IPS-NIHi7 (cell line): ENCODE measurements around the gene CRLF2.
A peak's percentile ranks its signal among the peaks of the same experiment; 100 is the strongest.
"Not testable (repeated sequence)": the region's sequence is repeated elsewhere in the genome, so short reads cannot be mapped to it uniquely, and the experiment has no call there.

Experiments used
- DNase-seq: peaks from one replicate; pipeline ENCODE4 v3.0.0; 2012; ENCODE audit warnings: mixed read lengths; ENCODE audit errors: extremely low spot score

CRLF2 gene, protein sequence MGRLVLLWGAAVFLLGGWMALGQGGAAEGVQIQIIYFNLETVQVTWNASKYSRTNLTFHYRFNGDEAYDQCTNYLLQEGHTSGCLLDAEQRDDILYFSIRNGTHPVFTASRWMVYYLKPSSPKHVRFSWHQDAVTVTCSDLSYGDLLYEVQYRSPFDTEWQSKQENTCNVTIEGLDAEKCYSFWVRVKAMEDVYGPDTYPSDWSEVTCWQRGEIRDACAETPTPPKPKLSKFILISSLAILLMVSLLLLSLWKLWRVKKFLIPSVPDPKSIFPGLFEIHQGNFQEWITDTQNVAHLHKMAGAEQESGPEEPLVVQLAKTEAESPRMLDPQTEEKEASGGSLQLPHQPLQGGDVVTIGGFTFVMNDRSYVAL

DNA sequence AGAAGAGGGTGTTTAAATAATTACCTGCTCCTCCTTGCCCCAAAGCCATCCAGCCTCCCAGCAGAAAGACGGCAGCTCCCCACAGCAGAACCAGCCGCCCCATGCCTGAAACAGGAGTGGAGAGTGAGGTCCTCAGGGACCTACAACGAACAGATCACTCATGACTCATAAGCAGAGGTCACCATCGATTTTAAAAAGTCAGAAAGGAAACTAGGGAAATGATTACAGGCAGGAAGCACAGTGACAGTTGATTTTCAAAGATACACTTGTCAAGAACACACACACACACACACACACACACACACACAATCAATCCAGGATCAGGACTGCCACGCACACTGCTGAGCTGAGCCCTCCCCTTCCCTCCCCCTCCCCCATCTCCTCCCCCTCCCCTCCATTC lies at the start of gene CRLF2:
Gene CRLF2 (minus strand): TSS at position 118 of the 400 bp plus-strand sequence. CDS start 15 bp downstream, at position 103.
- DNase-seq = no peak

DNA sequence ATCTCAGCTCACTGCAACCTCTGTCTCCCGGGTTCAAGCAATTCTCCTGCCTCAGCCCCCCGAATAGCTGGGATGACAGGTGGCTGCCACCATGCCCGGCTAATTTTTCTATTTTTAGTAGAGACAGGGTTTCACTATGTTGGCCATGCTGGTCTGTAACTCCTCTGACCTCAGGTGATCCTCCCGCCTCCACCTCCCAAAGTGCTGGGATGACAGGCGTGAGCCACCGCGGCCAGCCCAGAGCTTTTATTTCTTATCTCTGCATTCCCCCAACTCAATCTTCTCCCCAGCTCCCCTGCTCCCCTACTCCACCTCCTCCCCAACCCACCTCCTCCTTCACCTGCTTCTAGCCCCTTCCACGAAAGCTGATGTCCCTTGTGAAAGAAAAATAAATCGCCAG lies 49.3 kb upstream of the CRLF2 start:
- not testable (repeated sequence) for DNase-seq

DNA sequence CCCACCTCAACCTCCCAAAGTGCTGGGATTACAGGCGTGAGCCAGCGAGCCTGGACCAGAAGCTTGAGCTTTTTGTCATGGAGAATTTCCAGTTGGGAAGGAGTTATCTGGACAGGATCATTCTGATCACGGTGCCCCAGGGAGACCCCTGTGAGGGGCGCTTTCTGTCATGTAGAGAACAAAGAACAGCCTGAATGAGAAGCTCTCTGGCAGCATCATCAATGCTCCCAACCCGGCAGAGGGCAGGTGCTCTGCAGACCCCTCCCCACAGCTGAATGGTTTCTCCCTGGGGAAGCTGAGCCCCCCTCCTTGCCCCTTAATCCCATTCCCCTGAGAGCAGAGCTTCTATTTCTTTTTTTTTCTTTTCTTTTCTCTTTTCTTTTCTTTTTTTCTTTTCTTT lies 48.8 kb upstream of the CRLF2 start:
- peak; percentile 59 for DNase-seq

DNA sequence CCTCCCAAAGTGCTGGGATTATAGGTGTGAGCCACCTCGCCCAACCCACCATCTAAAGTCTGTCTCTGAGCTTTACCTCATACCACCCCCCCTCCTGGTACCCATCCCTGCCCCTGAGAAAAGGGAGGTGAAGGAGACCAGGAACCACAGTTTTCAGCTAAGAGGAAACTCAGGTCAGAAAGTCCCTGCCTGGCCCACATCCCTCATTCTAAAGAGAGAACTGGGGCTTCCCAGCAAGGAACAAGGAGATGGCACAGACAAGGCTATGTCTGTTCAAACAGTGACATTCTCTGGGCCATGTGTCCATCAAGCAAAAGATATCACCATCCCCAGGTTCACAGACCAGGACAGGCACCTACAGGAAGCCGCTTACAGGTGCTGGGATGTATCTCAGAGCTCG lies 40.4 kb upstream of the CRLF2 start:
- no peak for DNase-seq

DNA sequence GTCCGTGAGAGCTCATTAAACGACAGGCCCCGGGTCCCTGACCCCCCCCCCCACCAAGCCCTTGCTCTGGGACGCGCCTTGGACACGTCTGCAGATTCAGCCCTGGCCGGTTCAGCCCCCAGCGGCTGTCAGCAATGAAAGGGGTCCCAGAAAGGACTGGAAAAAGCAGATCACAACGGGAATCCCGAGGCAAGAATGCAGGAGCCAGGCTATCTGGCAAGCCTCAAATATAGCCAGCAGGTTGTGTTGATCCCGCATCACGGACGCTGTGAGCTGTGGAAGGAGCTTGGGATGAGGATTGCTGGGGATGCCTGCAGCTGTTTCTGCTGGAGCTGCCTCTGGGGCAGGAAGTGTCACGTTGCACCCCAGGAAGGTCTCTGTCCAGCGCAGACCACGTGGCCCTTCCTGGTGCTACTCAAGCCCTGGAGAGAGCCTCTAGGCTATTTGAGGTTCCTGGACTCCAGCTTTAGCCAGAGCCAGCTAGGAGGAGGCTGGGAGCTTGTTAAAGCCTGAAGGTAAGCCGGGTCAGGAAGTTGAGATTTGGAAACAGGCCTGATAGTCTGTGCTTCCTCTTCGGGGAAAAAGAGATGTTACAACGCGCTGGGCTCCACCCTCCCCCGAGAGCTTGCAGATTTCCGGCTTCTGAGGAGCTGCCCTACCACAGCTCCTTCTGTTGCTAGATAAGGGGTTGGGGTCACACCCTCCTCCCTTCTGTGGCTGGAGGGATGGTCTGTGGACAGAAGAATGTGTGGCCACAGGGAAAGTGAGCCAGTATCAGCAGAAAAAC lies 36.8 kb upstream of the CRLF2 start:
- peak; percentile 66 for DNase-seq

DNA sequence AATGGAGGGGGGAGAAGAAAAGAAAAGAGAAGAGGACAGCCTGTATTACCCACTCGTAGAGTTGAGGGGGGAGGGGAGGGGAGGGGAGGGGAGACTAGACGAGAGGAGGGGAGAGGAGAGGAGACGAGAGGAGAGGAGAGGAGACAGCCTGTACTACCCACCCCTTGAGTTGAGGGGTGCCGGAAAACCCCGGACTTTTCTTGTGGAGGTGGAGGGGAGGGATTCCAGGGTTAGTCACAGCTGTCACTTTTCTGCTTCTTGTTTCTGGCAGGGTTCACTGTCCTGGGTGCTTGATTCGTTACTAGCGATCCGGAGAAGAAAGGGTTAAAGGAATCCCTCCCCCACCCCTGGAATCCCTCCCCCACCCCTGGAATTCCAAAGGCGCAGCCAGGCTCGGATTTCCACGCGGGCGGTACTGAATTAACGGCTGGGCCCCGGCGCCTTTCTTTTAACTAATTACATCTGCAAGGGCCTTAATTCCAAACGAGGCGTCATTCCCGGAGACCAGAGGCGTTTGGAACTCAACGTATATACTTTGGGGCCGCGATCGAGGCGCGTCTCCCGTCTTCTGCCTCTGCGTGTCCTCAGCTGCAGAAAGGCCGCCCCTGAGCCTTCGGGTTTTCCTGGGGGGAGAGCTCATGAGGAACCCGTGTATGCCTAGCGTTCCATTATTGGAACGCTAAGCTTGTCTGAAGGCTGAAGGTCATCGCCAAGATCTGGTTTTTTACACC lies 36.0 kb upstream of the CRLF2 start:
- peak; percentile 78 for DNase-seq

DNA sequence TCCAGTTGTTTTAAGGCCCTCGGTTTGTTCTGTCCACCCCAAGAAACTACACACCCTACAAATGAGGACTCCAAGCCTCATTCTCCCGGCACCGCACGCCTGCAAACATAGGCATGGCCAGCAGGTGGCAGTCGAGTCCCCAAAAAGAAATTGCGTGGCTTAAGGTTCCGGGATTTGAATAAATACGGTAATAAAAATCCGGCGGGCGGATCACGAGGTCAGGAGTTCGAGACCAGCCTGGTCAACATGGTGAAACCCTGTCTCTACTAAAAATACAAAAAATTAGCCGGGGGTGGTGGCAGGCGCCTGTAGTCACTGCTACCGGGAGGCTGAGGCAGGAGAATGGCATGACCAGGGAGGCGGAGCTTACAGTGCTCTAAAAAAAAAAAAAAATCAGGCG lies 34.4 kb upstream of the CRLF2 start:
- peak; percentile 63 for DNase-seq

DNA sequence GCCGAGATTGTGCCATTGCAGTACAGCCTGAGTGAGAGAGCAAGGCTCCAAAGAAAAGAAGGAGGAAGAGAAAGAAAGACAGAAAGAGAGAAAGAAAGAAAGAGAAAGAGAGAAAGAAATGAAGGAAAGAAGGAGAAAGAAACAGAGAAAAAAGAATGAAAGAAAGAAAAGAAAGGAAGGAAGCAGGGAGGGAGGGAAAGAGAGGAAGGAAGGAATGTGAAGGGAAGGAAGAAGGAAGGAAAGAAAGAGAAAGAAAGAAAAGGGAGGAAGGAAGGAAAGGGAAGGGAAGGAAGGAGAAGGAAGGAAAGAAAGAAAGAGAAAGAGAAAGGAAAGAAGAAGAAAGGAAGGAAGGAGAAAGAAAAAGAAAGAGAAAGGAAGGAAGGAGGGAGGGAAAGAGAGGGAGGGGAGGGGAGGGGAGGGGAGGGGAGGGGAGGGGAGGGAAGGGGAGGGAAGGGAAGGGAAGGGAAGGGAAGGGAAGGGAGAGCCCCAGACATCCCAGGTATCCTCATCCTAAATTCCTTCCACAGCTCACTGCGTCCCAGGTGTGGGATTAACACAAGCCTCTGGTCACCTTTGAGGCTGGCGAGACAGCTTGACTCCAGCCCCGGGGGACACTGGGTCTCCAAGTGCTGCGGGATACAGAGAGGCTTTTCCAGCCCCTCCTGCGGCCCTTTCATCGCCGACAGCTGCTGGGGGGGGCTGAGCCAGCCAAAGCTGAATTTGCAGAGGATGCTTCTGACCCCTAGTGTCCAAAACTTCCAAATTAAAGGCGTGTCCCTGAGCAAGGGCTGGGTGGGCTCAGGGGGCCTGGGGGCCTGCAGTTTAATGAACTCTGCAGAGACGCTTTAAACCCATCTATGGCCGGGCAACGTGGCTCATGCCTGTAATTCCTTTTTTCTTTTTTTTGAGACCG lies 32.0 kb upstream of the CRLF2 start:
- peak; percentile 60 for DNase-seq

DNA sequence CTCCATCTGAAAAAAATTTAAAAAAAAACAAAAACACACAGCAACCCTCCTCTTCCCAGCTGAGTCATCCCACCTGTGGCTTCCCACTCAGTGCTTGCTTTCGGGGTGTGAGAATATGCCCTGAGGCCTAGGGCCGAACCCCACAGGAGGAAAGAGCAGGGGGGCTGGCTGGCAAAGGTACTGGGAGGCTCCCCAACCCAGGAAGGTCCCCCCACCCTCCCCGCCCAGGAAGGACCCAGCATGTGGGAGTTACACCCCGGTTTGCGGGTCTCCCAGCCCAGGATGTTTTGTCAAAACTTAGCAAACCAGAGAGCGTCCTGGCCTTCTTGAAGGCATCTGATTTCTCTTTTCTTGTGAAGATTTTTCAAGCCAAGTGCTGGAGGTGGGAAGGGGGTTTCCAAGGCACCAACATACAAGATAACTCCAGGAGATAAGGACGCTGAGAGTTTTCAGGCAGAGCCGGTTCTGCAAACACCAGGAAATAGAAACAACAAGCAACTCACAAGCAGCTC lies 30.5 kb upstream of the CRLF2 start:
- peak; percentile 22 for DNase-seq

DNA sequence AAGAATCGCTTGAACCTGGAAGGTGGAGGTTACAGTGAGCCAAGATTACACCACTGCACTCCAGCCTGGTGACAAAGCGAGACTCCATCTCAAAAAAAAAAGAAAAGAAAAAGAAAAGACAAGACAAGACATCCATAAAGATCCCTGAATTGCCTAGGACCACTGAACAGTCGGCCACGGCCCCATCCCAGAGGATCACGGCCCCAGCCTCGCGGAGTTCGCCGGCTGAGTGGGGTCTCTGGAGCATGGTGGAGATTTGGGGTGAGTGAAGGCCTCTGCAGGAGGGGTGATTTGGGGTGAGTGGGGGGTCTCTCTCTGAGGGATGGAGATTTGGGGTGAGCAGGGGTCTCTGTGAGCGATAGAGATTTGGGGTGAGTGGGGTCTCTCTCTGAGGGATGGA lies 28.1 kb upstream of the CRLF2 start:
- DNase-seq = not testable (repeated sequence)

DNA sequence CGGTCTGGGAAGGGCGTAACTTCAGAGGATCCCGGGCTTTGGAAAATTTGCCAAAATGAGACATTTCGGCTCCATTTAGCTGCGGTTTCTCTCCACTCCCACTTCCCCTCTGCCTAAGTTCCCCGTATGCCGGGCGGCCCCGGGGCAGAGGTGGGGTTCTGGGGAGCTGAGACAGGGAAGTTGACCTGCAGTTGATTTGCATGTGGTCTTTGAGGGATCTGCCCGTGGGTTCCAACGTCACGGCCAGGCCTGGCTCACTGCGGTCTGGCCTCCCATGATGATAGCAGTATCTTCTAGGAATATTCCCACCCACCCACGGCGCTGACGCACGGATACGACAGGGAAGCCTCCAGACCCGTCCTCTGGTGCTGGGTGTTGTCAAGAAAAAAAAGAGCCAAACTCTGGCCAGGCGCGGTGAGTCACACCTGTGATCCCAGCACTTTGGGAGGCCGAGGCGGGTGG lies 27.3 kb upstream of the CRLF2 start:
- DNase-seq = no peak

DNA sequence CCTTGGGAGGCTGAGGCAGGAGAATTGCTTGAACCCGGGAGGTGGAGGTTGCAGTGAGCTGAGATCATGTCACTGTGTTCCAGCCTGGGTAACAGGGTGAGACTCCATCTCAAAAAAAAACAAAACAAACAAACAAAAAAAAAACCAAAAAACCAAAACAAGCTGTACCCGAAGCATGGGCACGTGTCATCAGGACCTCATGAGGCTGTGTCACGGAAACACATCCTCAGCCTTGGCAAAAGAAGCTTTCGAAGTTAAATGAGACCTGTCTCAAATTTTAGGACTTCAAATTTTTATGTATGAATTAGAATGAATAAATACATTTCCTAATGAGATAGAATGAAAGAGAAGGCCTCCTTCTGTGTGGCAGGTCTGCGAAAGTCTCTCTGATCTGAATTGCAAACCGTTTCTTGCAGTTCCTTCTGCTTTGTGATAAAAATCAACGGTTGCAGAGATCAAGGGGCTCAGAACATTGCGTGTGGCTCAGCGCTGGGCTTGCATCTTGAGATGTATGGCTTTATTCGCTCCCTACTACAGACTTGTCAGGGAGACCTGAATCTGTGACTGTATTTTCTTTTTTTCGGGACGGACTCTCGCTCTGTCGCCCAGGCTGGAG lies 19.5 kb upstream of the CRLF2 start:
- no peak for DNase-seq

DNA sequence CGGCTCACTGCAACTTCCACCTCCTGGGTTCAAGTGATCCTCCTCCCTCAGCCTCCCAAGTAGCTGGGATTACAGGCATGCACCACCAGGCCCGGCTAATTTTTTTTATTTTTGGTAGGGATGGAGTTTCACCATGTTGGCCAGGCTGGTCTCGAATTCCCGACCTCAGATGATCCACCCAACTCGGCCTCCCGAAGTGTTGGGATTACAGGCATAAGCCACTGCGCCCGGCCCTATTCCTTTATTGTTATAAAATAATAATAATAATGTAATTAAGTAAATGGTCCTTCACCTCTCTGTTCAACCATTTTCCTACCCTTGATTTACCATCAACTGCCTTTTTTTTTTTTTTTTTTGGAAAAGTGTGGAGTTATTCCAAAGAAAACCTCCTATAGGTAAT lies 15.7 kb upstream of the CRLF2 start:
- DNase-seq = not testable (repeated sequence)

DNA sequence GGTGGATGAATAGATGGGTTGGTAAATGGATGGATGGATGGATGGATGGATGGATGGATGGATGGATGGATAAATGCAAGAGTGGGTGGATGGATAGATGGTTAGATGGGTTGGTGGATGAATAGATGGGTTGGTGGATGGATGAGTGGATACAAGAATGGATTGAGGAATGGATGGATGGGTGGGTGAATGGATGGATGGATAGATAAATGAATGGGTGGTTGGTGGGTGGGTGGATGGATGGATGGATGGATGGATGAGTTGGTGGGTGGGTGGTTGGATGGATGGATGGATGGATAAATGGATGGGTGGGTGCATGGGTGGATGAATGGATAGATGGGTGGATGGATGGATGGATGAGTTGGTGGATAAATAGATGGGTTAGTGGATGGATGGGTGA lies 13.8 kb upstream of the CRLF2 start:
- DNase-seq = no peak

DNA sequence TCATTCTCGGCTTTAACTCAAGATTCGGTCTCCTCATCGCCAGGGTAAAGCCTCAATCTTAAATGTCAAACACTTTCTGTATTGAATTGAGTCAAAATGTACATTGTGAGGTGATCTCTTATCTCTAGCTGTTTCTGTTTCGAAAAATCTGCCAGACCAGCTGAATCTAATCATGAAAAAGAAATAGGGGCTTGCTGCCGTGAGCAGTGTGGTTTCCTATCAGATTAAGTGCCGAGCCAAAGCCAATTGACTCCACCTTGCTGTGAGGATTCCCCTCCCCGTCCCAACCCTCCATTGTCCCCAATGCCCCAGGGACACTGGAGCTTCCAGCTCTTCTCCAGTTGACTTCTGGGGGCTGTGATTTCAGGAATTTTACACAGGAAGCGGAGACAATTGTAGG lies 12.5 kb upstream of the CRLF2 start:
- peak; percentile 70 for DNase-seq

DNA sequence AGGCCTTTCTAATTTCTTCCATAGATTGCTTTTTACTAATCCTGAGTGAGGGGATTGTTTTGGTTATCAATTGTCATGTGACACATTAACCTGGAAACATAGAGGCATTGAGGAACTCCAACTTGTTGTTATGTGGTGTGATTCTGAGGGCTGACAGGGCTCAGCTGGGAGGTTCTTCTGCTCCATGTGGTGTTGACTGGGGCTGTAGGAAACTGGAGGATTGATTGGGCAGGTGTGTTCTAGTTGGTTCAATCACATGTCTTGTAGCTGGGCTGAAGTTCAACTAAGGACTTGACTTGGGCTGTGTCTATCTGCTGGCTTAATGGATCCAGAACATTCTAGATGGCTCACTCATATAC lies 10.8 kb upstream of the CRLF2 start:
- no peak for DNase-seq

DNA sequence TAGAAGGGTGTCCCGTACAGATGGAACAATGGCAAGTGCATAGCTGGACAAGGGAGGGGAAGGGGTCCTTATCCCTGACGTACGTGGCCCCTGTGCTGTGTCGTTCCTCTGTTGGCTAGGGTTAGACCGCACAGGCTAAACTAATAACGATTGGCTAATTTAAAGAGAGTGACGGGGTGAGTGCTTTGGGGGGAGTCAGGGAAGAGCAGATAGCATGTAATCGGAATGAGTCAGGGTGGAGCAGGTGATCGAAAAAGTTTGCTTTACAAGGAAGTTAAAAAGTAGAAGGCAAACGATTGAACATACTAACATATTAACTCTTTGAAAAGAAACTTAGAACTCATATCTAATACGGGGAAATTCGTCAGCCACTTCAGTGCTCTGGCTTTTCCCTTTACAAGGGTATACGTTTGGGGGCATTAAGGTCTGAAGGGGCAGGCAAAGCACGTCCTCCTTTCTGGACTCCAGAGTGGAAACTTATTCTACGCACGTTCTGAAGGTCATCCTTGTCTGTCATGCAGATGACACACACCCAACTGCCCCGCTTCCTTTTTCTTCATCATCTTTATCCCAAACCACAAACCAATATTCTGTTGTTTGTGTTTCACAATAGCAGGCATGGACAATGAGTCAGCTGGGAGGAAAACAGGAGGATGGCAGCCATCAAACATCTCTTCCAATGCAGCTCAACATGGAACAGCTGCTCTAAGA lies 10.2 kb upstream of the CRLF2 start:
- DNase-seq = no peak

DNA sequence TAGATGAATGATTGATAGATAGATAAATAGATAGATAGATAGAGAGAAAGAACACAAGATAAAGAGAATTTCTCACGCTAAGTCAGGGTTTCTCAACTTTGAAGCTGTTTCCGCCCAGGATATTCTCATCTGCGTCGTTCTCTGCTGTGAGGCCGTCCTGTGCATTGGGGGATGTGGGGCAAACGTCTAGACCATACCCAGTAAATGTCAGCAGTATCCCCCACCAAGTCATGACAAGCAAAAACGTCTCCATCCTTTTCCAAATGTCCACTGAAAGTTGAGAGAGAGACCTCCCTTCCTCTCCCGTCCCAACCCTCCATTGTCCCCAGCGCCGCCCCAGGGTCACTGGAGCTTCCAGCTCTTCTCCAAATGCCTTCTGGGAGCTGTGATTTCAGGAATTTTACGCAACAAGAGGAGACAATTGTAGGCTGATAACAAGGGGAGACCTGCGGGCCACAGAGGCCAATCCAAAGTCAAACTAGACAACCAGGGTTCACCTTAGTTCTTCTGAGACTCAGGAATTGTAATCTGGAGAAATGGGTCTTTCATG lies 8.9 kb upstream of the CRLF2 start:
- DNase-seq = no peak

DNA sequence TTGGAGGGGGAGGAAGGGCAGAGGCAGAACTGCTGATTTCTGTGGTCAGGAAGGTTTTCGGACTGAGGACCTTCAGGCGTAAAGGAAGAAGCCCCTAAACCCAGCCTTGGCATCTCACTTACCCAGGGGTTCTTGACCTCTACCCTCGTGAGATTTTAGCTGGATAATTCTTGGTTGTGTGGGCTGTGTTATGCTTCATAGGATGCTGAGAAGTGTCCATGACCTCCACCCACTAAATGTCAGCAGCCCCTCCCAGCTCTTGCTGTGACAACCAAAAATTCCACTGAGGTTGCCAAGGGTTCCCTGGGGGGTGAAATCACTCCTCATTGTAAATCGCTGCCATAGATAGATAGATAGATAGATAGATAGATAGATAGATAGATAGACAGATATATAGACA lies 5.8 kb upstream of the CRLF2 start:
- DNase-seq = no peak
